ENCODE measurements around the gene NAV2.

NAV2 gene

DNA sequence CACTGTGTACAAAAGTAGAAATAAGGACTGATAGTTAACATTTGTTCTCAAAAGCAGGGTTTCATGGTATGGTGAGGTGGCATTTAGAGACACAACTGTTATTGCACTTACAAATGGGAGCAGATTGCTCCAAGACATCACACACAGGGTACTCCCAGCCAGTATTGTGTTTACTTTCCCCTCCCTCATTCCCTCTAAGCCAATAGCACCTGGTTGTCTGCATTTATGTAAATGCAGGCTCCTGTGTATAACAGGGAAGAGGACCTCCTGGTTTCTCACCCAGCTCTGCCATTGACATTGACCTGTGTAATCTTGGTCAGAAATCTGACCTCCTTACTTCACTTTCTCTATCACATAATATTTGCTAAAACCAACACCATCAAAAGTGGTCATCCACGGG is 154.4 kb downstream of the NAV2 start:
- no peak for DNase-seq (ENCODE audit: low read depth)
- TF ChIP-seq, protein P1, sequence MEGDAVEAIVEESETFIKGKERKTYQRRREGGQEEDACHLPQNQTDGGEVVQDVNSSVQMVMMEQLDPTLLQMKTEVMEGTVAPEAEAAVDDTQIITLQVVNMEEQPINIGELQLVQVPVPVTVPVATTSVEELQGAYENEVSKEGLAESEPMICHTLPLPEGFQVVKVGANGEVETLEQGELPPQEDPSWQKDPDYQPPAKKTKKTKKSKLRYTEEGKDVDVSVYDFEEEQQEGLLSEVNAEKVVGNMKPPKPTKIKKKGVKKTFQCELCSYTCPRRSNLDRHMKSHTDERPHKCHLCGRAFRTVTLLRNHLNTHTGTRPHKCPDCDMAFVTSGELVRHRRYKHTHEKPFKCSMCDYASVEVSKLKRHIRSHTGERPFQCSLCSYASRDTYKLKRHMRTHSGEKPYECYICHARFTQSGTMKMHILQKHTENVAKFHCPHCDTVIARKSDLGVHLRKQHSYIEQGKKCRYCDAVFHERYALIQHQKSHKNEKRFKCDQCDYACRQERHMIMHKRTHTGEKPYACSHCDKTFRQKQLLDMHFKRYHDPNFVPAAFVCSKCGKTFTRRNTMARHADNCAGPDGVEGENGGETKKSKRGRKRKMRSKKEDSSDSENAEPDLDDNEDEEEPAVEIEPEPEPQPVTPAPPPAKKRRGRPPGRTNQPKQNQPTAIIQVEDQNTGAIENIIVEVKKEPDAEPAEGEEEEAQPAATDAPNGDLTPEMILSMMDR (IDR thresholded peaks at IDR 0.05; ENCODE audit: low read length, missing control alignments), result no peak

DNA sequence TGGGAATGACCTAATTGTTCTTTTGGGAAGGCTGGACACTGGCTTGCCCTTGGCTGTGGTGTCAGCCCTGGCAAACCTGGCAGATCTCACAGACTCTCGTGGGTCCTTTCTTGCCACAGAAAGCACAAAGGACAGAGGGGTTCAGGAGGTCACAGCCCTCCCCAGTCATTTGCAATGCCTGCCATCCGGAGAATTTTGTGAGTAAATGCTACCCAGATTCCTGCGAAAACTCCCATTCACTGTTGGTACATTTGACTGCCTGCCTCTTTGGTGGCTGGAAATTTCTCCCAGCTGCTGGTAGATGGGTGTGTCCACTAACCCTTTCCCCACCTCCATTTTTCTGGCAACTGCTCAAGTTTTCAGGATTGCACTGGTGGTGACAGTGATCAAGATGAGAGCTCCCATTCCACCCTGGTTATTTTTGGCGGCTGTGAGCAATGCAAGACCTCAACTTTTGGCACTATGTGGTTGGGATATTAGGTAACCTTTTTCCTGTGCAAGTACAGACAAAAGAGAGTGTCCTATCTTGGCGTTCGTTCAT is 155.7 kb downstream of the NAV2 start:
- TF ChIP-seq, protein P1 (IDR thresholded peaks at IDR 0.05; ENCODE audit: low read length, missing control alignments), result no peak
- peak; percentile 98 for DNase-seq (ENCODE audit: low read depth)

More for the DNA sequence above, 154.4 kb downstream of the NAV2 start:
- H3K4me3 ChIP-seq (replicated peaks; ENCODE audit: low read depth, low read length), result no peak overlapping the region

DNA sequence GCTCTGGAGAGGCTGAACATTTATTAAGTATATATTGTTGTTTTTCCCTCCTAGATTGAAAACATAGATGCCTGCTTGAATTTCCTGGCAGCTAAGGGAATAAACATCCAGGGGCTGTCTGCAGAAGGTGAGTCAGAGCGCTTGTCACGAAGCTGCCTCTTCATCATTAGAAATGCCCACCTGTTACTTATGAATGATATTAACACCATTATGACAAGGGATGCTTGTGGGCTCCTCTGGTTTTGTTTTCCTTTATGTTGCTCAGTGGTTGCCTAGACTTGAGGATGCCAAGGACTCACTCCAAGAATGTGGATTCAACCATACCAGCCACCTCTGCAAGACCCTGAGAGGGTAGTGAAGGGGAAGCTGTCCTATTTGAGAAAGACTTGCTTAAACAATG is 156.2 kb downstream of the NAV2 start:
- H3K4me3 ChIP-seq (replicated peaks; ENCODE audit: low read depth, low read length), result no peak overlapping the region
- DNase-seq (ENCODE audit: low read depth), result no peak
- TF ChIP-seq, protein P1 (IDR thresholded peaks at IDR 0.05; ENCODE audit: low read length, missing control alignments), result no peak

More for the DNA sequence above, 155.7 kb downstream of the NAV2 start:
- H3K4me3 ChIP-seq (replicated peaks; ENCODE audit: low read depth, low read length), result no peak overlapping the region

DNA sequence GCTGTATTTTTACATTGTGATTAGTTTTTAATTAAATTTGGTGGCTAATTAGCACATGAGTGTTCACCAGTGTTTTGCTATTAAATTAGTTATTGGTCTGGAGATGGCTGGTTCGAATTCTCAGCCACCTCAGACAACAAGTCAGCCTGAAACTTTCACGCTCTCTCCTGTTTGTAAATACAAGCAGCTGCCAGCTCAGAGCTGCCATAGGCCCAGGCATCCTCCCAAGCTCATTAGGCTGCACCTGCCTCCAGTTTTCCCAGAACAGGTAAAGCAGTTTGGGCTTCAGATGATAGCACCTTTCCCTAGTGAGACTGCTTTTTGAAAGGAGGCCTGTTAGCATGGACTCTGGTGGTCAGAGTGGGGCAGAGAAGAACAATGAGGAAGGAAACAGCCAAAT is 156.8 kb downstream of the NAV2 start:
- TF ChIP-seq, protein P1 (IDR thresholded peaks at IDR 0.05; ENCODE audit: low read length, missing control alignments), result no peak

DNA sequence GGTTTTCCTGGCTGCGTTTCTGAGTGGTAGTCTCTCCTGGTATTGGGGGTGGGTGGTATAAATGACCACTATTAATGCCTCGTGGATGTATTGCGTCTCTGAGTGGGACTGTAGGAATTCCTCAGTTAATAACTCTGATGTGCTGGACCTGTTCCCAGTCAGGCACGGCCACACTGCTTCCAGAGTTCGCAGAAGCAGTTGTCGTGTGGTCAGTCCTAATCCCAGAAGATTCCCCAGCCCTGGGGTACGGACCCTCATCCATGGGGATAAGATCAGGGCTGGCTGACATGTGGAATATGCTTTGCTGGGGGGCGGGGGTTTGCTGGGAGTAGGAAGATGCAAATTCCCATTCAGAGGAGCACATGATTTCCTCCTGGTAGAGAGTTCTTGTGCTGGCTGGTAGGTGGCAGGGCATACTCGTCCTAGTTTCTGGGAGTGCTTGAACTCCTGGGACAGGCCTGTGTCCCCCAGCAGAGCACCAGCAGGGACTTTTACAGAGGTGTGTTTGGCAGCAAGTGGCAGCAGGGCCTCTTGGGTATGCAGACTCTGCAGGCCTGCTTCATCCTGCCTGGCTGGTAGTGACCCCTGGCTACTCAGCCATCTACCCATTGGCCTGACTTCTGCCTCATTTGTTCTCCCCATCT is 157.4 kb downstream of the NAV2 start:
- TF ChIP-seq, protein P1 (IDR thresholded peaks at IDR 0.05; ENCODE audit: low read length, missing control alignments), result no peak
- DNase-seq (ENCODE audit: low read depth), result no peak

More for the DNA sequence above, 156.8 kb downstream of the NAV2 start:
- H3K4me3 ChIP-seq (replicated peaks; ENCODE audit: low read depth, low read length), result no peak overlapping the region
- DNase-seq (ENCODE audit: low read depth), result no peak

DNA sequence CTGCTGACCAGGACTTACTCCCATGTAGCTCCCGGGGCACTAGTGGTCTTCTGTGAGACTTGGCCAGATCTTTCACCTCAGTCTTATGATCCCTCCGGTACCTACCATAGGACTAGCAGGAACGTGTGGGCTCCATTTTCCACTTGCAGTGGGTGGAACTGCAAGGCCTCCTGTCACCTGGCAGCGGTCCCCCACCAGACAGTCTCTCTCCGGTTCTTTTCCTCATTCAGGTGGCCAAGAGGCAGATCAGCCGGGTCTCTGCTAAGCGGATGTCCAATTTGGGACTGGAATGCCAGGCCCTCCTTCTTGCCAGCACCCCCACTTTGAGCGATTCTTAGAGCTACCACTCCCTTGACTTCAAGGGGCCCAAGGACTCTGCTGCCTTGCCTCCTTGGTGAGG is 158.9 kb downstream of the NAV2 start:
- DNase-seq (ENCODE audit: low read depth), result no peak
- no peak overlapping the region for H3K4me3 ChIP-seq (replicated peaks; ENCODE audit: low read depth, low read length)
- TF ChIP-seq, protein P1 (IDR thresholded peaks at IDR 0.05; ENCODE audit: low read length, missing control alignments), result no peak

More for the DNA sequence above, 157.4 kb downstream of the NAV2 start:
- no peak overlapping the region for H3K4me3 ChIP-seq (replicated peaks; ENCODE audit: low read depth, low read length)

Measured in fibroblast of pulmonary artery (primary cell).